H1 (cell line): ENCODE results near the gene GALR2.

Experiments
- ATF2 ChIP-seq: IDR thresholded peaks from 2 replicates; pipeline ENCODE4 v1.6.1; 2012; ENCODE audit warnings: low read length, inconsistent platforms
- BRCA1 ChIP-seq: IDR thresholded peaks from 2 replicates; pipeline ENCODE4 v1.6.1; 2012; ENCODE audit warnings: low read depth, low read length, improper control_type of control experiment
- CEBPB ChIP-seq: IDR thresholded peaks from 2 replicates; pipeline ENCODE4 v1.6.1; 2012; ENCODE audit warnings: low read depth, low read length
- EGR1 ChIP-seq: IDR thresholded peaks from 2 replicates; pipeline ENCODE4 v1.6.1; 2011; ENCODE audit warnings: low read depth, low read length, borderline replicate concordance
- EP300 ChIP-seq, 2 experiments: IDR thresholded peaks; 1 replicate in 1 of 2; 2 replicates in 1 of 2; pipeline ENCODE4 v1.6.1; 2011 to 2012; ENCODE audit warnings: low read depth in 2 of 2, low read length in 2 of 2, mild to moderate bottlenecking in 2 of 2, borderline replicate concordance in 1 of 2, inconsistent platforms in 1 of 2, moderate library complexity in 1 of 2
- EZH2 ChIP-seq: fragments of 200-600 bp; sonication (generic); IDR thresholded peaks from 2 replicates; pipeline ENCODE4 v1.7.1; 2012; ENCODE audit warnings: low read depth, mild to moderate bottlenecking, moderate library complexity, low read length, inconsistent platforms; ENCODE audit not compliant: severe bottlenecking
- POLR2A ChIP-seq, 2 experiments: IDR thresholded peaks; 1 replicate in 1 of 2; 2 replicates in 1 of 2; pipeline ENCODE4 v1.6.1; 2011; ENCODE audit warnings: low read depth in 2 of 2, low read length in 2 of 2, mild to moderate bottlenecking in 2 of 2; ENCODE audit errors: control extremely low read depth in 1 of 2
- RAD21 ChIP-seq, 2 experiments: IDR thresholded peaks in 1 of 2; conservative IDR thresholded peaks in 1 of 2; 2 replicates each; pipeline ENCODE4 v1.6.1; 2011; ENCODE audit warnings: low read depth in 2 of 2, low read length in 2 of 2, improper control_type of control experiment in 1 of 2, inconsistent platforms in 1 of 2, mild to moderate bottlenecking in 1 of 2, moderate library complexity in 1 of 2
- RFX5 ChIP-seq: IDR thresholded peaks from 2 replicates; pipeline ENCODE4 v1.6.1; 2011; ENCODE audit warnings: low read depth, low read length, improper control_type of control experiment, borderline replicate concordance
- RXRA ChIP-seq: IDR thresholded peaks from 2 replicates; pipeline ENCODE4 v1.6.1; 2011; ENCODE audit warnings: low read depth, mild to moderate bottlenecking, low read length, moderate library complexity; ENCODE audit not compliant: insufficient read depth
- SP1 ChIP-seq: IDR thresholded peaks from 2 replicates; pipeline ENCODE4 v1.6.1; 2011; ENCODE audit warnings: low read depth, low read length
- TAF1 ChIP-seq: IDR thresholded peaks from 2 replicates; pipeline ENCODE4 v1.6.1; 2011; ENCODE audit warnings: mild to moderate bottlenecking, low read depth, low read length
- TCF12 ChIP-seq: IDR thresholded peaks from 2 replicates; pipeline ENCODE4 v1.6.1; 2011; ENCODE audit warnings: low read depth, mild to moderate bottlenecking, low read length
- TF ChIP-seq, protein P1 (sequence below), 3 experiments: IDR thresholded peaks; 1 replicate in 2 of 3; 2 replicates in 1 of 3; pipeline versions ENCODE4 v1.5.1 to v1.6.1; 2011; ENCODE audit warnings: low read length in 3 of 3, mild to moderate bottlenecking in 3 of 3, inconsistent platforms in 2 of 3, low read depth in 1 of 3, moderate library complexity in 1 of 3; ENCODE audit not compliant: insufficient read depth in 1 of 3; ENCODE audit errors: control extremely low read depth in 1 of 3

- TF ChIP-seq RXRA (no peak), RAD21 (IDR thresholded peaks at IDR 0.05 in 1 of 2, conservative IDR thresholded peaks at IDR 0.05 in 1 of 2; ENCODE audit: low read depth in 2 of 2, low read length in 2 of 2) (no peak), RFX5 (no peak), EZH2 (no peak), EGR1 (no peak), BRCA1 (no peak), SP1 (no peak), CEBPB (no peak), ATF2 (no peak), EP300 (IDR thresholded peaks at IDR 0.05; ENCODE audit: borderline replicate concordance in 1 of 2, low read depth in 2 of 2, low read length in 2 of 2) (no peak), TAF1 (no peak), POLR2A (IDR thresholded peaks at IDR 0.05; ENCODE audit: control extremely low read depth in 1 of 2, low read depth in 2 of 2, low read length in 2 of 2) (no peak), TCF12 (no peak)
- TF ChIP-seq, protein P1, sequence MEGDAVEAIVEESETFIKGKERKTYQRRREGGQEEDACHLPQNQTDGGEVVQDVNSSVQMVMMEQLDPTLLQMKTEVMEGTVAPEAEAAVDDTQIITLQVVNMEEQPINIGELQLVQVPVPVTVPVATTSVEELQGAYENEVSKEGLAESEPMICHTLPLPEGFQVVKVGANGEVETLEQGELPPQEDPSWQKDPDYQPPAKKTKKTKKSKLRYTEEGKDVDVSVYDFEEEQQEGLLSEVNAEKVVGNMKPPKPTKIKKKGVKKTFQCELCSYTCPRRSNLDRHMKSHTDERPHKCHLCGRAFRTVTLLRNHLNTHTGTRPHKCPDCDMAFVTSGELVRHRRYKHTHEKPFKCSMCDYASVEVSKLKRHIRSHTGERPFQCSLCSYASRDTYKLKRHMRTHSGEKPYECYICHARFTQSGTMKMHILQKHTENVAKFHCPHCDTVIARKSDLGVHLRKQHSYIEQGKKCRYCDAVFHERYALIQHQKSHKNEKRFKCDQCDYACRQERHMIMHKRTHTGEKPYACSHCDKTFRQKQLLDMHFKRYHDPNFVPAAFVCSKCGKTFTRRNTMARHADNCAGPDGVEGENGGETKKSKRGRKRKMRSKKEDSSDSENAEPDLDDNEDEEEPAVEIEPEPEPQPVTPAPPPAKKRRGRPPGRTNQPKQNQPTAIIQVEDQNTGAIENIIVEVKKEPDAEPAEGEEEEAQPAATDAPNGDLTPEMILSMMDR (IDR thresholded peaks at IDR 0.05; ENCODE audit: control extremely low read depth in 1 of 3, insufficient read depth in 1 of 3, low read depth in 1 of 3, low read length in 3 of 3) = no peak
These were observed 23.0 kb upstream of the GALR2 start for GRCh38 chr17:76051561-76051960.
